GM21825 (cell line): ENCODE measurements around the gene H2AZ2.
"Not testable (repeated sequence)": the region's sequence is repeated elsewhere in the genome, so short reads cannot be mapped to it uniquely, and the experiment has no call there.

Experiments
- ATAC-seq: cut with Tn5 transposase; IDR thresholded peaks from one replicate; pipeline ENCODE4 v1.9.1; 2021; ENCODE audit warnings: mild to moderate bottlenecking, moderate library complexity; ENCODE audit not compliant: unreplicated experiment

The H2AZ2 gene

DNA sequence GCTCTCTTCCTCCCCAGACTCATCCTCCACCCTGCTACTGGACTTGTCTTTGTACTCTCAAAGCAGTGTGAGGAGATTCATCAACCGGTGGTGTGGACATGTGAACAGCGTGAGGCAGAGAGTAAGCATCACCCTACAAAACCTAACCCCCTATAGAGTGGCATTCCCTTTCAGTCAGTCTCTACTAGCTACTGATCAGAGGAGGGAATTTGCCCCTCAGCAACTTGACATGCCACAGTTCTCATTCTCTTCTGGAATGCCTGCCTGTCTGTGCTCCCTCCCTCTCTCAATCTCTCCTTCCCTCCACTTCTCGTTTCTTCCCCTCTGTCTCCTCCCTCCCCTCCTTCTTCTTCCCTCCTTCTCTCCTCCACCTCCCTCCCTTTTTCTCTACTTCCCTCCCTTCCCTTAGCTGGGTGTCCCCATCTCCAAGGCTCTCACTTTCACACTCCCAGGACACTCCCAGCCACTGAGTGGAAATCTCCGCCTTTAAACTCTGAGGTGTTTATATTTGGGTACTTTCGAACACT is 24.6 kb downstream of the H2AZ2 start:
- ATAC-seq, result no peak

GRCh38 chr7:44819292-44819691 is 28.6 kb downstream of the H2AZ2 start:
- no peak for ATAC-seq

DNA sequence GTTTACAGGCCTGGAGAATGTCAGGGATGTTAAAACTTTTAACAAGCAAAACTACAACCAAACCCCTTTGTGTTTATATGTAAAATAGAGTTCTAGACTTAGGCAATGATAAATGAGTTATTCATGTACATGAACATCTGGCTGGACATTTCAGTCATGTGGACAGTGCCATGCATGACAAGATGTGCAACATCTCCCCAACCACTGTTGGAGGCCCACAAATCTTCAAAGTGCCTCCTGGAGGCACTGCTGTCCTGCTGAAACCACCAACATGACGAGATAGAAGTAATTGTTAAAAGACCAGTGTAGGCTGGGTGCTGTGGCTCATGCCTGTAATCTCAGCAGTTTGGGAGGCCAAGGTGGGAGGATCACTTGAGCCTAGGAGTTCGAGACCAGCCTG is 33.0 kb downstream of the H2AZ2 start:
- ATAC-seq, result no peak

DNA sequence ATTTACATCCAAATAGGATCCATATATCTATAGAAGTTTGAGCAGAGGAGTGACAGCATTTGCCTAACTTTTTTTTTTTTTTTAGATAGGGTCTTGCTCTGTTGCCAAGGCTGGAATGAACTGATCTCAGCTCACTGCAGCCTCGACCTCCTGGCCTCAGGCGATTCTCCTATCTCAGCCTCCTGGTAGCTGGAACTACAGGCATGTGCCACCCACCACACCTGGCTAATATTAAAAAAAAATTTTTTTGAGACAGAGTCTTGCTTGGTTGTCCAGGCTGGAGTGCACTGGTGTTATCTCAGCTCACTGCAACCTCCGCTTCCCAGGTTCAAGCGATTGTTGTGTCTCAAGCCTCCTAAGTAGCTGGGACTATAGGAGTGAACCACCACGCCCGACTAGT is 36.3 kb downstream of the H2AZ2 start:
- no peak for ATAC-seq

DNA sequence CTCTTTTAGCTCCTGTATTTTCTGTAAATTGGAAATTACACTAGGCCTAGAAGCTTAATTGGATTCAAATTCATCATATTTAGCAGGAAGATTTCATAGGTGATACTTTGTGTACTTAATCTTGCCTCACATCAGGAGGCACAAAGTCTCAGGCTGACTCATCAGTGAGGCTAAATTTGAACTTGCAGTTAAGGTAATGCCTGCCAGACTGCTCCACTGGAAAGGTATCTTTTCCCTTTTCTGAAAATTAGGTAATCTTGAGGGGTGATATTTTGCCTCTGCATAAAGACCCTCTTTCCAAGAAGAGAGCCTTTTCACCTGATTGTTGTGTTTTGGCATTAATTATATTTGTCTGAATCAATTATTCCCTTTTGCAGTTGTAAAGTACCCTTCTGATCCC is 36.8 kb downstream of the H2AZ2 start:
- ATAC-seq, result no peak

DNA sequence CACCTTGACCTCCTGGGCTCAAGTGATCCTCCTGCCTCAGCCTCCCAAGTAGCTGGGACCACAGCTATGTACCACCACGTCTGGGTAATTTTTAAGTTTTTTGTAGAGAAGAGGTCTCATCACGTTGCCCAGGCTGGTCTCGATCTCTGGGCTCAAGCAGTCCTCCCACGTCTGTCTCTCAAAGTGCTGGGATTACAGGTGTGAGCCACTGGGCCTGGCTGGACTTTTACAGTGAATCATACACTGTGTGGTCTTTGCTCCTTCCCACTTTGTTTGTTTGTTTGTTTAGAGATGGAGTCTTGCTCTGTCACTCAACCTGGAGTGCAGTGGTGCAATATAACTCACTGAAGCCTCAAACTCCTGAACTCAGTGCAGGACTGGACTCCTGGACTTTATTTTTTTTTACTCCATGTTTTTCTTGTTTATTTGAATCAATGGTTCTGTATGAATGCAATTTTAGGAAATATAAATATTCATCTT is 38.9 kb downstream of the H2AZ2 start:
- ATAC-seq, result no peak

GRCh38 chr7:44805950-44806349 is 41.9 kb downstream of the H2AZ2 start:
- ATAC-seq, result no peak

GRCh38 chr7:44803828-44804519 is 43.9 kb downstream of the H2AZ2 start:
- not testable (repeated sequence) for ATAC-seq

GRCh38 chr7:44802418-44803025 is 45.4 kb downstream of the H2AZ2 start:
- ATAC-seq, result no peak

- no peak for ATAC-seq
These were observed 46.0 kb downstream of the H2AZ2 start for GRCh38 chr7:44801890-44802289.

DNA sequence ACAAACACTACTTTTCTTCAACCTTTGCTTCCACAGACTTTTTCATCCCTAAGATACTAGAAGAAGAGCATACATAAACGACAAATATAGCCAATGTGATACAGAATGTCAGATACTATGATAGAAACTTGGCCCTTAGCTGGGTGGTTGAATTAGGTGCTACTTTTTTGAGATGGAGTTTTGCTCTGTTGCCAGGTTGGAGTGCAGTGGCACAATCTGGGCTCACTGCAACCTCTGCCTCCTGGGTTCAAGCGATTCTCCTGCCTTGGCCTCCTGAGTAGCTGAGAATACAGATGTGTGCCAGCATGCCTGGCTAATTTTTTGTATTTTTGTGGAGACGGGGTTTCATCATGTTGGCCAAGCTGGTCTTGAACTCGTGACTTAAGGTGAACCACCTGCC is 47.9 kb downstream of the H2AZ2 start:
- ATAC-seq, result no peak

GRCh38 chr7:44798649-44799305 is 49.1 kb downstream of the H2AZ2 start:
- no peak for ATAC-seq

- ATAC-seq, result peak; percentile 40
These were observed 50.3 kb downstream of the H2AZ2 start for GRCh38 chr7:44797329-44798258.

DNA sequence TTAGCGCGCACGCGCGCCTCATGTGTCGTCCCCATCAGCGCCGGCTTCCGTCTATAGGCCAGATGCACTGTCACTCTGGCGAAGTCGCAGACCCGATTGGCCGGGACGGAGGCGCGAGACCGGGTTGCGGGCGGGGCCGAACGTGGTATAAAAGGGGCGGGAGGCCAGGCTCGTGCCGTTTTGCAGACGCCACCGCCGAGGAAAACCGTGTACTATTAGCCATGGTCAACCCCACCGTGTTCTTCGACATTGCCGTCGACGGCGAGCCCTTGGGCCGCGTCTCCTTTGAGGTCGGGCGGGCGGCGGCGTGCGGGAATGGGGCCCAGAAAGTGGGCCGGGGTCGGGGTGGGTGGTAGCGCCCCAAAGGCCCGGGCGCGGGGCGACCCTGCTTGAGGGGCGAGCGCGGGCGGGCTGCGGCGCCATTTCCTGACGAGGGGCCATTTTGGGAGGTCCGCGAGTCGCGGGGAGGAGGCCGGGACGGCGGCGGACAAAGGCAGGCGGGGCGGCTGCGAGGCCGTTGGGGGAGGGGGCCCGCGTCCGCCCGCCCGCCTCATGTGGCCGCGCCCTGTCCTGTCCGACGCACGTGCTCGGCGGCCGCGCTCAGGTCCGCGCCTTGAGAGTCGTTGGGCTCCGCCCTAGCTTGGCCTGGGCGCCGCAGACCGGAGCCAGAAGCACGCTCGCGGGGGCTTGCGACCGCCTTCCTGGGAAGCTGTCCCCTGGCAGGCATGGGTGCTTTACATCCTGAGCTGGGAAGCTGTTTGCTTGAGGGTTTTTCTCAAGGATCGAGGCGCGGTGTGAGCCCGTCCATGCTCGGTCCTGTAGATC is 51.2 kb downstream of the H2AZ2 start, which contains the start of gene PPIA:
TSS of gene PPIA (plus strand) at position 178 of the 825 bp plus-strand sequence. CDS start at position 222, 44 bp downstream.
- peak; percentile 84 for ATAC-seq

GRCh38 chr7:44796034-44796503 is 51.8 kb downstream of the H2AZ2 start:
- ATAC-seq, result peak; percentile 23

GRCh38 chr7:44794331-44794730 is 53.6 kb downstream of the H2AZ2 start:
- ATAC-seq, result no peak

DNA sequence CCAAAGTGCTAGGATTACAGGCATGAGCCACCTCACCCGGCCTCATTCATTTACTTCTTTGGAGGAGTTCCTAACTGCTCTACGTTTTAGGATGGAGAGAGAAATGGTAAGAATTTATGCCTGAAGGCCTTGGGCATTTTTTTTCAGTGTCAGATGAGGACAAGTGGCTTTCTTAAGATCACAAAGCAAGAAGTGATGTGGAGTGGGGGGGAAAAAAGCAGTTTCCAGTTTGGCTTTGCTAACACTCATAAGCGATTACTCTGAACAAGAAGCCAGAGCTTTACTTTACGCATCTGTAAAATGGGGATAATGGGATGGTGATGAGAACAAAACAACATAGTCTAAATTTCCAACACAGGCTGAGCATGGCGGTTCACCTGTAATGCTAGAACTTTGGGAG is 54.0 kb downstream of the H2AZ2 start:
- ATAC-seq, result no peak

- no peak for ATAC-seq
These were observed 56.3 kb downstream of the H2AZ2 start for GRCh38 chr7:44791278-44792219.

DNA sequence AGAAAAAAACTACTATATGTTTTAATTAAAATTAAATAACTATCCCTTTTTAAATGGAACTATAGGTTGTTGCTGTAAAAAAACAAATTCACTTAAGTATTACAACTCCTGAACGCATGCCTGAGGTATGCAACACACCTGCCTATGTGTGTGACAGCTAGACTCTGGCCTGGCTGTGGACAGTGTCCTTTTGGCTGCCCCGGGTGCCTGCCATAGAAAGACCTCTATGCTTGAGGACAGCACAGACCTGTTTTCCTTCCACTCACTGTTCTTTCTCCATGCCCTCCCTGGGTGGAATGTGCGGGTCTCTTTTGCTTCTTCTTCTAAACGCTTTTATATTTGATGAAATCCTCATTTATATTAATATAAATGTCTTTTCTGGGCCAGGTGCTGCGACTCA is 57.9 kb downstream of the H2AZ2 start:
- no peak for ATAC-seq
